ENCODE data around the gene CDK5RAP1.

- no peak for TF ChIP-seq EZH2phosphoT487 (conservative IDR thresholded peaks at IDR 0.05; ENCODE audit: low read length)
- TF ChIP-seq, protein P1, sequence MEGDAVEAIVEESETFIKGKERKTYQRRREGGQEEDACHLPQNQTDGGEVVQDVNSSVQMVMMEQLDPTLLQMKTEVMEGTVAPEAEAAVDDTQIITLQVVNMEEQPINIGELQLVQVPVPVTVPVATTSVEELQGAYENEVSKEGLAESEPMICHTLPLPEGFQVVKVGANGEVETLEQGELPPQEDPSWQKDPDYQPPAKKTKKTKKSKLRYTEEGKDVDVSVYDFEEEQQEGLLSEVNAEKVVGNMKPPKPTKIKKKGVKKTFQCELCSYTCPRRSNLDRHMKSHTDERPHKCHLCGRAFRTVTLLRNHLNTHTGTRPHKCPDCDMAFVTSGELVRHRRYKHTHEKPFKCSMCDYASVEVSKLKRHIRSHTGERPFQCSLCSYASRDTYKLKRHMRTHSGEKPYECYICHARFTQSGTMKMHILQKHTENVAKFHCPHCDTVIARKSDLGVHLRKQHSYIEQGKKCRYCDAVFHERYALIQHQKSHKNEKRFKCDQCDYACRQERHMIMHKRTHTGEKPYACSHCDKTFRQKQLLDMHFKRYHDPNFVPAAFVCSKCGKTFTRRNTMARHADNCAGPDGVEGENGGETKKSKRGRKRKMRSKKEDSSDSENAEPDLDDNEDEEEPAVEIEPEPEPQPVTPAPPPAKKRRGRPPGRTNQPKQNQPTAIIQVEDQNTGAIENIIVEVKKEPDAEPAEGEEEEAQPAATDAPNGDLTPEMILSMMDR (IDR thresholded peaks at IDR 0.05; ENCODE audit: insufficient read depth, low read length, poor library complexity, severe bottlenecking) = no peak
Measured at GRCh38 chr20:33311996-33312395, 89.3 kb downstream of the CDK5RAP1 start.

All from SU-DHL-6 (cell line).